T47D (cell line): ENCODE measurements around the gene FAM89A.
"Not testable (repeated sequence)": the region's sequence is repeated elsewhere in the genome, so short reads cannot be mapped to it uniquely, and the experiment has no call there.

Experiments
- DNase-seq, 2 experiments: peaks; one replicate each; pipeline versions ENCODE4 v3.0.0 to v3.0.0-alpha.2; 2011 to 2012; ENCODE audit warnings: low read depth in 1 of 2, low spot score in 1 of 2
- JUND ChIP-seq: IDR thresholded peaks from 2 replicates; pipeline ENCODE4 v1.6.1; 2012; ENCODE audit warnings: low read depth
- in situ Hi-C: cut with HindIII; loops from 2 replicates; pipeline ENCODE4 v1.10.0; 2016; ENCODE audit warnings: low sequenced_read_pairs, low pct_unique_long_range_greater_than_20kb

The FAM89A gene

DNA sequence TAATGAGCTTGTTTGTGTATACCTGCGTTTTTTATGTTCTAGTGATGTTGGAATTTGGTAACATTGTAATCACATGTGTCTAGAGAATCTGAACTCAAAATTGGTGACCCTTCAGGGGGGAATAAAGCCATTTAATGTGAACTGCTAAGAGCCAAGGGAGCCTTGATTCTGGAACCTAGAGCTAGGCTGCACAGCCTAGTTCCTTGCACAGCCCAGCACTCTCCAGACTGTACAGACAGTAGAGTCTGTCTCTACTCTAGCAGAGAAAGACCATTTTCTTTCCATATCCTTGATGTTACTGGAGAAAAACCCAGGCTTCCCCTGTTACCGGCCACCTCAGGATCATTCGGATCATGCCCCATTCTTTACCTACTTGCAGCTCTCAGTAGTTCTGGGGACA, 52.6 kb downstream of the FAM89A start:
- TF ChIP-seq JUND: no peak
- no peak for DNase-seq
- in situ Hi-C loops: no loop called here

DNA sequence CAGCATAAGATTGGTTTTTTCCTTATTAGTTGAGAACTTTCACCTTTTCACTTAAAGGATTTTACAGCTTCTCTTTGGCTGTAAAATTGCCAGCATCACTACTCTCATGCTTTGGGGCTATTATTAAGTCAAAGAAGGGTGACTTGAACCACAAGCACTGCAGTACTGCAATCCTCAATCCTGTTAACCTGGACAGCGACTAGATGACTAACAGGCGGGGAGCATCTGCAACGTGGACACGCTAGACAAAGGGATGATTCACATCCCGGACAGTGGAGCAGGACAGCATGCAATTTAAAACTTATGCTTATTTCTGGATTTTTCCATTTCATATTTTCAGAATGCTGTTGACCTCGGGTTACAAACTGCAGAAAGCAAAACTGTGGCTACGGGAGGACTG, 53.1 kb downstream of the FAM89A start:
- in situ Hi-C loops: no loop called here
- DNase-seq: no peak
- no peak for TF ChIP-seq JUND

- in situ Hi-C loops: no loop called here
- DNase-seq: no peak
- no peak for TF ChIP-seq JUND
Observed at GRCh38 chr1:230985711-230986110, 54.3 kb downstream of the FAM89A start.

GRCh38 chr1:230984622-230985515, 55.2 kb downstream of the FAM89A start:
- in situ Hi-C loops, DNase-seq: not testable (repeated sequence)

- in situ Hi-C loops: no loop called here
- no peak for DNase-seq
- no peak for TF ChIP-seq JUND
Observed at GRCh38 chr1:230983811-230984210, 56.2 kb downstream of the FAM89A start.

- in situ Hi-C loops: no loop called here
- DNase-seq: no peak
- no peak for TF ChIP-seq JUND
Observed at GRCh38 chr1:230982696-230983095, 57.4 kb downstream of the FAM89A start.

DNA sequence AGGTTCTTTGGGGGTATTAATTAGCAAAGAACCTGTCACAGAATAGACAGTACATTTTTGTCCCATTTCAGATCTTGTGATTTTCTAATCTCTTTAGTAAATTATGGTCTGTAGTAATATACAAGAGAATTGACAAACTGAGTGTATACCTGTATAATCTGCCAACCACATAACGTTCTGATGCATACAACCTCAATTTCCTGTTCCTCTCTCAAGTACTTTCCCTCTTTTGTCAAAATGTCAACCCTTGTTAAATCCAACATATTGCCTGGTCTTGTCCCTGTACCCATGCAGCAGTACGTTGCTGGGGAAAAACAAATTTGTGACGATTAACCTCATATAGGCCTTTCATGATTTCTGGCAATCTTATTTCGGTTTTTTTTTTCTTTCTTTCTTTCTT, 60.1 kb downstream of the FAM89A start:
- in situ Hi-C loops: no loop called here
- no peak for TF ChIP-seq JUND
- no peak for DNase-seq

DNA sequence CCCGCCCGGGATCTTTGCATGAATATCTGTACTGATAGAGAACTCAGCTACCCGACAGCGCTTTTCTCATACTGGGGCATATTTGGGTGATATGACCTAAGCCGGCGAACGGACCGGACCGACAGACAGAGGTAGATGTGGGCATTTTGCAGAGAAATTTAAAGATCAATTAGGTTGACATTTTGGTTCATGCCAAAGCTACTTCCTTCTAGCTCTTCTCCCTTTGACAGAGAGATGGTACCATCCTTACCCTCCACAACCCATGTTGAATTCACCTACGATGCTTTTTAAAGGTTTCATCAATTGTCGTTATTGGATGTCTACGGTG, 60.7 kb downstream of the FAM89A start:
- no peak for TF ChIP-seq JUND
- in situ Hi-C loops: no loop called here
- no peak for DNase-seq

DNA sequence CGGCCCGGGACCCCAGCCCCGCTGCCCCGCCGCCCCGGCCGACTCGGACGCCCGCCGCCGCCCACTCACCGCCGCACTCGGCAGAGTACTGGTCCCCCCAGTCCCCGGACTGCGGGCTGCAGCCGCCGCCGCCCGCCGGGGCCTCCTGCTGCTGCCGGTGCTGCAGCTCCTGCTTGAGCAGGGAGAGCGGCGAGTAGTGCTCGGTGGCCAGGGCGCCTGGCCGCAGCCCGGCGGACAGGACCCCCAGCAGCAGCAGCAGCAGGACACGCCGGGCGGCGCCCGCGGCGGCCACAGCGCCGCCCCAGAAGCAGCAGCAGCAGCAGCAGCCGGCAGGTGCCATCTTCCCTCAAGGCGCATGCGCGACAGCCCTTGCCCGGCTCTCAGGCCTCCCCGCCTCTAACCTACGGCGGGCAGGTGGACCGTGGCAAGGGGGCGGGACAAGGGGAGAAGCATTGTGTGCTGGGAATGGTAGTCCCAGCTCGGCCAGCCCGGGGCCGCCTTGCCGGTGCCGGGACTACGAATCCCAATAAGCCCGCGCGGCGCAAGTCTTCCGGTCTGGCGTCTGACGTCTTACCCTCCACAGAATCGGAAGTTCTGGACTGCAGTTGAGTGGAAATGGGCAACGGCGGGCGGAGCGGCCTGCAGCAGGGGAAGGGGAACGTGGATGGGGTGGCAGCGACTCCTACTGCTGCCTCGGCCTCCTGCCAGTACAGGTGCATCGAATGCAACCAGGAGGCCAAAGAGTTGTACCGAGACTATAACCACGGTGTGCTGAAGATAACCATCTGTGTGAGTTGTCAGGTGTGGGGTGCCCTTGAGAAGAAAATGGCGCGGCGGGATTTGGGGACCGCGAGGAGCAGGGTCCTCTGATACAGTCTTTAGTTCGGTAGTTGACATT, 61.3 kb downstream of the FAM89A start, which contains the start of the genes ARV1 and TTC13:
Gene ARV1 (plus strand): TSS at position 604 of the 898 bp plus-strand sequence. CDS start 12 bp downstream, at position 616.
Gene TTC13 (minus strand): TSS at position 371 of the 898 bp plus-strand sequence. CDS start 31 bp downstream, at position 340.
- TF ChIP-seq JUND: no peak
- in situ Hi-C loops: no loop called here

GRCh38 chr1:230977761-230978490, 62.1 kb downstream of the FAM89A start:
- TF ChIP-seq JUND: no peak
- in situ Hi-C loops: no loop called here
- DNase-seq: peak in 1 of 2 experiments; percentile 60

More for the DNA sequence above, 61.3 kb downstream of the FAM89A start, which contains the start of the genes ARV1 and TTC13:
- peak; percentile 98 to 100 for DNase-seq

GRCh38 chr1:230976825-230977747, 63.0 kb downstream of the FAM89A start:
- no peak for TF ChIP-seq JUND
- in situ Hi-C loops: no loop called here
- peak in 1 of 2 experiments; percentile 32 for DNase-seq
